ENCODE data around the gene CD3D.

Gene CD3D

GRCh38 chr11:118328745-118329144 lies 13.8 kb downstream of the CD3D start:
- no peak for TF ChIP-seq CTCF (IDR thresholded peaks at IDR 0.05; ENCODE audit: low read depth, low read length, missing control alignments)
- no peak overlapping the region for H3K4me3 ChIP-seq (ENCODE audit: low read depth, low read length)
- in situ Hi-C loops (cut with HindIII; ENCODE audit: low sequenced_read_pairs), result no loop called here
- DNase-seq (ENCODE audit: low read depth), result no peak

- in situ Hi-C loops (cut with HindIII; ENCODE audit: low sequenced_read_pairs), result no loop called here
- no peak for DNase-seq (ENCODE audit: low read depth)
- no peak overlapping the region for H3K4me3 ChIP-seq (ENCODE audit: low read depth, low read length)
- TF ChIP-seq CTCF (IDR thresholded peaks at IDR 0.05; ENCODE audit: low read depth, low read length, missing control alignments), result no peak
Measured at GRCh38 chr11:118325283-118325682, 17.2 kb downstream of the CD3D start.

DNA sequence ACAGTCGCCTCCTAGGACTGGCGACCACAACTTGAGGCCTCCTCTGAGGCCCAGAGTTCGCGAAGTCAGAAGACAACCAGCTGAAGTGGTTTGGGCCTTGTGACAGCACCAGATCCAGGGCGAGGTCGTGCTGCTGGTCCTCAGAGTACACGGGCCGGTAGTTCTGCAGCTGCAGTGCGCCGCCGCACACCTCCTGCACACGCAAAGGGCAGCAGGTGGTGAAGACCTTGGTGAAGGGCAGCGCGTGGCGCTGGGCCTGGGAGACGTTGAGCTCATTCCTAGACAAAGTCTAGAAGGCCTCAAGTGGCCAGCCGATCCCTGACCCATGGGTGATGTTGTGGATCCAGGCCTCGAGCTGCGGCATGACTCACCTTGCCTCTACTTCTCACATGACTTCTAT lies 19.8 kb downstream of the CD3D start:
- H3K4me3 ChIP-seq (ENCODE audit: low read depth, low read length), result no peak overlapping the region
- no peak for DNase-seq (ENCODE audit: low read depth)
- TF ChIP-seq CTCF (IDR thresholded peaks at IDR 0.05; ENCODE audit: low read depth, low read length, missing control alignments), result no peak
- in situ Hi-C loops (cut with HindIII; ENCODE audit: low sequenced_read_pairs), result no loop called here

DNA sequence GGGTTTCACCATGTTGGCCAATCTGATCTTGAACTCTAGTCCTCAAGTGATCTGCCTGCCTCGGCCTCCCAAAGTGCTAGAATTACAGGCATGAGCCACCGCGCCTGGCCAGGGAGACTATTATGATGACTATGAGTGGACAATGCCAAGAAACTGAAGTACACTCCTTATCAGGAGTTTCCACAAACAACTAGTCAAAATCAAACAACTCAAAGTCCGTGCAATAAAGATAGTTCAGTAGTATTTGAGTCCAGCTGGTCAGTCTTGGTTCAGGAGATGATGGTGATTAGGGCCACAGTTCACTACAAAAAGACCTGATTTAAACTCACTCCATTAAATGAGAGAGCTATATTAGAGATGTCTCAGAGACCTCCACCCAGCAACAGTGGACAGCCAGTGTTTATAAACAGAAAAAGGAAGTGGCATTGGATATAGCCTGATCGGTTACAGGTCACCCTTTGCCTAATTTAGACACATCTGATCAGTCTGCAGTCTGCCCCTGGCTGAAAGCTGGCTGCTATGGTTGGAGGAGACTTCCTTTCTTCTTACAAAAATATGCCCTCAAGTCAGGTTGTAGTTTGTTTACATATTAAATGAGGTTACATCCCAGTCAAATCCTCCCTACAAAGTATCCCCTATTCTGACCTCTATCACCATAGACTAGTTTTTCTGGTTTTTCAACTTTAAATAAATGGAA lies 21.0 kb downstream of the CD3D start:
- no peak for DNase-seq (ENCODE audit: low read depth)
- TF ChIP-seq CTCF (IDR thresholded peaks at IDR 0.05; ENCODE audit: low read depth, low read length, missing control alignments), result no peak
- in situ Hi-C loops (cut with HindIII; ENCODE audit: low sequenced_read_pairs), result no loop called here
- H3K4me3 ChIP-seq (ENCODE audit: low read depth, low read length), result no peak overlapping the region

DNA sequence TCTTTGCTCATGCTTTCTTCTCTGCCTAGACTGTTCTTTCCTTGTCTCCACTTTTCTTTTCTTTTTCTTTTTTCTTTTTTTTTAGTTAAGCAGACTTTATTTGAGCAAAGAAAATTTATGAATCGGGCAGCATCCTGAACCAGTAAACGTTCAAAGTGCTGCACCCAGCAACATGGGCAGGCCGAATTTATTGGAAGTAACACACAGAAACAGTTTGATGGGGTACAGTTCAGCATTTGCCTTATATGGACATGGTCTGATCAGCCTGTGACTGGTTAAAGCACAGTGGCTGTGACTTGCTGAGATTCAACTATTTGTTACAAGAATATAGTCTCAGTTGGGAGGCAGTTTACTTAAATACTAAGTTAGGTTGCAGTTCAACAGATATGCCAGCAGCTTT lies 22.0 kb downstream of the CD3D start:
- no peak for DNase-seq (ENCODE audit: low read depth)
- in situ Hi-C loops (cut with HindIII; ENCODE audit: low sequenced_read_pairs), result no loop called here
- TF ChIP-seq CTCF (IDR thresholded peaks at IDR 0.05; ENCODE audit: low read depth, low read length, missing control alignments), result no peak
- no peak overlapping the region for H3K4me3 ChIP-seq (ENCODE audit: low read depth, low read length)

DNA sequence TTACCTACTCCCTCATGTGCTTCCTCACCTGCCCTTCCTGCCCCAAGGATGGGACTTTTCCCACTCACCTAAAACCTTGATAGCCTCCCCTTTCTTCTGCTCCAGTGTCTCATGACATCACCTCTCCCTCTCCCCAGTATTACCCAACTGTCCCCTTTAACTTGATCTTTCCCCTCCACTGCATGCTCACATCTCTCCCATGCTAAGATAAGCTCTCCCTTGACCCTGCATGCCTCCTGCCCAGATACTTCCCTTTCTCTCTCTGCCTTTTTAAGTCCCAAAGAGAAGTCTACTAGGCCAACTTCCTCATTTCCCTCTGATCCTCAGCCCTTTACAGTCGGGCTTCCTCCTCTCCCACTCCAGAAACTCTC lies 23.2 kb downstream of the CD3D start:
- H3K4me3 ChIP-seq (ENCODE audit: low read depth, low read length), result no peak overlapping the region
- in situ Hi-C loops (cut with HindIII; ENCODE audit: low sequenced_read_pairs), result no loop called here
- no peak for TF ChIP-seq CTCF (IDR thresholded peaks at IDR 0.05; ENCODE audit: low read depth, low read length, missing control alignments)
- no peak for DNase-seq (ENCODE audit: low read depth)

Data from astrocyte of the cerebellum (primary cell).